Measurements from ENCODE around the gene TNXB. TPM values are rescaled to one million over a fixed set of nuclear protein-coding genes. Genes with fewer than 3 reads are reported as not detected.
A peak's percentile ranks its signal among the peaks of the same experiment; 100 is the strongest.

Gene TNXB
- polyA plus RNA-seq, 1 donor from 2014 or later: 3.3 TPM

DNA sequence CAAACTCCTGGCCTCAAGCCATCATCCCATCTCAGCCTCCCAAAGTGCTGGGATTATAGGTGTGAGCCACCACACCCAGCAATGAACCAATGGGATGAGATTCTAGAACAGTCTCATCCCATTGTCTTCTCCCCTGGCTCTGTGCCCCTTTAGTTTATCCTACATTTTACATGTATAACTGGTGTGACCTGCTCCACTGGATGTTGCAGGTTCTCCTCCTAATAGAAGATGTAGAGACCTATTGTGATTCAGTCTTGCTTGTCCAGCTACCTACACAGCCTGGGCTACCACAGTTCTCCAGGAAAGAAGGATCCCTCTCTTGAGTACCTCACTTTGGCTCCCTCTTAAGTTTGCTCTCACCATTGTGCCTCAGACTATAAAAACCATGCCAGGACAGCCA is 23.0 kb upstream of the TNXB start:
- Histone ChIP-seq H3K36me3 (ENCODE audit: insufficient read depth, low read length) (no peaks in the 10 kb centered on the region), H3K27ac (ENCODE audit: low read length) (no peak overlapping the region), H3K4me2 (ENCODE audit: low read length) (no peak overlapping the region), H3K9me3 (ENCODE audit: low read length) (no peaks in the 10 kb centered on the region), H3K79me2 (replicated peaks; ENCODE audit: insufficient read depth, low read length) (peaks cover 16% of the 10 kb centered on the region), H3K27me3 (ENCODE audit: insufficient read depth, low read depth, low read length) (no peaks in the 10 kb centered on the region), H3K4me3 (ENCODE audit: low read length) (no peak overlapping the region), H3F3A (ENCODE audit: insufficient read depth, low read length, poor library complexity, severe bottlenecking) (no peaks in the 10 kb centered on the region), H4K20me1 (ENCODE audit: insufficient read depth) (no peaks in the 10 kb centered on the region), H3K9me2 (ENCODE audit: insufficient read depth, low read length) (no peaks in the 10 kb centered on the region), H3K9ac (ENCODE audit: low read length) (no peak overlapping the region), H2AFZ (ENCODE audit: low read depth, low read length) (no peak overlapping the region)
- TF ChIP-seq TAF1 (IDR thresholded peaks at IDR 0.05; ENCODE audit: low read depth): no peak

DNA sequence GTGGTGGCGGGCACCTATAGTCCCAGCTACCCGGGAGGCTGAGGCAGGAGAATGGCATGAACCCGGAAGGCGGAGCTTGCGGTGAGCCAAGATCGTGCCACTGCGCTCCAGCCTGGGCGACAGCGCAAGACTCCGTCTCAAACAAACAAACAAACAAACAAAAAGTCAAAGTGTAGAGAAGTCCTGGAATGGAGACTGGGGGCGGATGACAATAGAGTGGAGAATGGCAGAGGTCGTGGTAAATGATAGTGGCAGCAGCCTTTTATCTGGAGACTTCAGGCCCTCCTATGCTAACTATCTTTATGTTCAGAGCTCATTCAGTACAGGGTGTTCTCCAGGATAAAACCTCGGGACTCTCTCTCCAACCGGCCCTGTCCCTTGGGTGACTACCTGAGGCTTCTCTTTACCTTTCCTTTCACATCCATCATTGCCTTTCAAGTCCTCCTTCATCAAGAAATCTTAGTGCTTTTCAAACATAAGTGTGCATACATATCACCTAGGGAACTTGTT is 22.4 kb upstream of the TNXB start:
- H3K9me3 ChIP-seq (ENCODE audit: low read length): no peaks in the 10 kb centered on the region
- H4K20me1 ChIP-seq (ENCODE audit: insufficient read depth): no peaks in the 10 kb centered on the region
- H3K27me3 ChIP-seq (ENCODE audit: insufficient read depth, low read depth, low read length): no peaks in the 10 kb centered on the region
- H3K4me2 ChIP-seq (ENCODE audit: low read length): no peak overlapping the region
- H3K9me2 ChIP-seq (ENCODE audit: insufficient read depth, low read length): no peaks in the 10 kb centered on the region
- no peaks in the 10 kb centered on the region for H3K36me3 ChIP-seq (ENCODE audit: insufficient read depth, low read length)
- no peak overlapping the region for H3K4me3 ChIP-seq (ENCODE audit: low read length)
- no peak overlapping the region for H2AFZ ChIP-seq (ENCODE audit: low read depth, low read length)
- TF ChIP-seq EZH2 (IDR thresholded peaks at IDR 0.05; ENCODE audit: borderline replicate concordance, insufficient read depth, low read length, poor library complexity, severe bottlenecking): no peak
- no peak for TF ChIP-seq RAD21 (conservative IDR thresholded peaks at IDR 0.05)
- TF ChIP-seq EP300 (conservative IDR thresholded peaks at IDR 0.05; ENCODE audit: poor library complexity, severe bottlenecking): no peak
- no peak for TF ChIP-seq POLR2AphosphoS5 (IDR thresholded peaks at IDR 0.05)
- H3K9ac ChIP-seq (ENCODE audit: low read length): no peak overlapping the region
- peaks cover 22% of the 10 kb centered on the region for H3K79me2 ChIP-seq (replicated peaks; ENCODE audit: insufficient read depth, low read length)
- H3K27ac ChIP-seq (ENCODE audit: low read length): no peak overlapping the region
- H3F3A ChIP-seq (ENCODE audit: insufficient read depth, low read length, poor library complexity, severe bottlenecking): no peaks in the 10 kb centered on the region

DNA sequence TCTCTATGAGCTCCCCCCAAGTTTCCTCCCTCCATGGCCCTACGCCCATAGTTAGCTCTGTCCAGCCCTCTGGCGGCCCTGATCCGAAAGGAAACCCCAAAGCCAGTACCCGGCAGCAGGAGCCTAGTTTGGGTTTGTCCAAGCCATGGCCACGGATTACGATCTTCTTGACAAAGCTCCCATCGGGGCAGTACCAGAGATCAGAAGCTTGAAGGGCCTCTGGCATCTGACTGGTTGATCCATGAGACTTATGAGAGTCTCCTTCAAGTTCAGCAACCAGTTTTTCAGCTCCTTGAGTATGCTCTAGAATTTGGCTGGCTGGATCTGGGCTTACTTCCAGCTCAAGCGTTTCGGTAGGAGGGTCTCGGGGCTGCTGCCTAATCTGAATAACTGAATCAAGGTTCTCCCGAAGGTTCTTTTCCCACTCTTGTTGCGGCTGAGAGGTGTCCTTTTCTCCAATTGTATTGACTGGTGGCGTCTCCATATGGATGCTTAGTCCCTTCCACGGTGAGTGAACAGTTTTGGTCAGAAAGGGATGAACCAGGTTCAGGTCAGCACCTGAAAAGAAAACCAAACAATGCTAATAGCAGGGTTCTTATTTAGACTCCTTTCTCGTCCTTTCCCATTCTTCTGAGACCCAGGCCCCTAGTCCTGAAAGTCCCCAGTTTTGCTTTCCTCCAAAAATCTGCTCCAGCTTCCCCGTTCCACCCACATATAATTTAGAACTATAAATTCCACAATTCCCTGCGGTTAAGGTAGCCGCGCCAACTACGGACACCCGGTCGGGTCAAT is 20.4 kb upstream of the TNXB start:
- Histone ChIP-seq H2AFZ (ENCODE audit: low read depth, low read length) (peak overlapping the region; percentile 43), H3K27ac (ENCODE audit: low read length) (peak overlapping the region; percentile 76), H3K4me2 (ENCODE audit: low read length) (peak overlapping the region; percentile 94), H4K20me1 (ENCODE audit: insufficient read depth) (no peaks in the 10 kb centered on the region), H3K27me3 (ENCODE audit: insufficient read depth, low read depth, low read length) (no peaks in the 10 kb centered on the region), H3K79me2 (replicated peaks; ENCODE audit: insufficient read depth, low read length) (peaks cover 25% of the 10 kb centered on the region), H3K9me2 (ENCODE audit: insufficient read depth, low read length) (no peaks in the 10 kb centered on the region), H3F3A (ENCODE audit: insufficient read depth, low read length, poor library complexity, severe bottlenecking) (no peaks in the 10 kb centered on the region), H3K36me3 (ENCODE audit: insufficient read depth, low read length) (no peaks in the 10 kb centered on the region), H3K9ac (ENCODE audit: low read length) (peak overlapping the region; percentile 73), H3K4me3 (ENCODE audit: low read length) (peak overlapping the region; percentile 89), H3K9me3 (ENCODE audit: low read length) (no peaks in the 10 kb centered on the region)
- TF ChIP-seq EZH2 (IDR thresholded peaks at IDR 0.05; ENCODE audit: borderline replicate concordance, insufficient read depth, low read length, poor library complexity, severe bottlenecking) (no peak), EP300 (conservative IDR thresholded peaks at IDR 0.05; ENCODE audit: poor library complexity, severe bottlenecking) (no peak), RAD21 (conservative IDR thresholded peaks at IDR 0.05) (no peak)
- TF ChIP-seq, protein P1, sequence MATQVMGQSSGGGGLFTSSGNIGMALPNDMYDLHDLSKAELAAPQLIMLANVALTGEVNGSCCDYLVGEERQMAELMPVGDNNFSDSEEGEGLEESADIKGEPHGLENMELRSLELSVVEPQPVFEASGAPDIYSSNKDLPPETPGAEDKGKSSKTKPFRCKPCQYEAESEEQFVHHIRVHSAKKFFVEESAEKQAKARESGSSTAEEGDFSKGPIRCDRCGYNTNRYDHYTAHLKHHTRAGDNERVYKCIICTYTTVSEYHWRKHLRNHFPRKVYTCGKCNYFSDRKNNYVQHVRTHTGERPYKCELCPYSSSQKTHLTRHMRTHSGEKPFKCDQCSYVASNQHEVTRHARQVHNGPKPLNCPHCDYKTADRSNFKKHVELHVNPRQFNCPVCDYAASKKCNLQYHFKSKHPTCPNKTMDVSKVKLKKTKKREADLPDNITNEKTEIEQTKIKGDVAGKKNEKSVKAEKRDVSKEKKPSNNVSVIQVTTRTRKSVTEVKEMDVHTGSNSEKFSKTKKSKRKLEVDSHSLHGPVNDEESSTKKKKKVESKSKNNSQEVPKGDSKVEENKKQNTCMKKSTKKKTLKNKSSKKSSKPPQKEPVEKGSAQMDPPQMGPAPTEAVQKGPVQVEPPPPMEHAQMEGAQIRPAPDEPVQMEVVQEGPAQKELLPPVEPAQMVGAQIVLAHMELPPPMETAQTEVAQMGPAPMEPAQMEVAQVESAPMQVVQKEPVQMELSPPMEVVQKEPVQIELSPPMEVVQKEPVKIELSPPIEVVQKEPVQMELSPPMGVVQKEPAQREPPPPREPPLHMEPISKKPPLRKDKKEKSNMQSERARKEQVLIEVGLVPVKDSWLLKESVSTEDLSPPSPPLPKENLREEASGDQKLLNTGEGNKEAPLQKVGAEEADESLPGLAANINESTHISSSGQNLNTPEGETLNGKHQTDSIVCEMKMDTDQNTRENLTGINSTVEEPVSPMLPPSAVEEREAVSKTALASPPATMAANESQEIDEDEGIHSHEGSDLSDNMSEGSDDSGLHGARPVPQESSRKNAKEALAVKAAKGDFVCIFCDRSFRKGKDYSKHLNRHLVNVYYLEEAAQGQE (IDR thresholded peaks at IDR 0.05; ENCODE audit: borderline replicate concordance): no peak
- TF ChIP-seq, protein P2, sequence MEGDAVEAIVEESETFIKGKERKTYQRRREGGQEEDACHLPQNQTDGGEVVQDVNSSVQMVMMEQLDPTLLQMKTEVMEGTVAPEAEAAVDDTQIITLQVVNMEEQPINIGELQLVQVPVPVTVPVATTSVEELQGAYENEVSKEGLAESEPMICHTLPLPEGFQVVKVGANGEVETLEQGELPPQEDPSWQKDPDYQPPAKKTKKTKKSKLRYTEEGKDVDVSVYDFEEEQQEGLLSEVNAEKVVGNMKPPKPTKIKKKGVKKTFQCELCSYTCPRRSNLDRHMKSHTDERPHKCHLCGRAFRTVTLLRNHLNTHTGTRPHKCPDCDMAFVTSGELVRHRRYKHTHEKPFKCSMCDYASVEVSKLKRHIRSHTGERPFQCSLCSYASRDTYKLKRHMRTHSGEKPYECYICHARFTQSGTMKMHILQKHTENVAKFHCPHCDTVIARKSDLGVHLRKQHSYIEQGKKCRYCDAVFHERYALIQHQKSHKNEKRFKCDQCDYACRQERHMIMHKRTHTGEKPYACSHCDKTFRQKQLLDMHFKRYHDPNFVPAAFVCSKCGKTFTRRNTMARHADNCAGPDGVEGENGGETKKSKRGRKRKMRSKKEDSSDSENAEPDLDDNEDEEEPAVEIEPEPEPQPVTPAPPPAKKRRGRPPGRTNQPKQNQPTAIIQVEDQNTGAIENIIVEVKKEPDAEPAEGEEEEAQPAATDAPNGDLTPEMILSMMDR (IDR thresholded peaks at IDR 0.05; ENCODE audit: poor library complexity, severe bottlenecking): no peak

Measured in neural cell (in vitro differentiated cells).